WERI-Rb-1 (cell line): Measurements from ENCODE around the gene DEFB112.

Experiments
- DNase-seq: peaks from one replicate; pipeline ENCODE4 v3.0.0-alpha.2; 2020
- H3K27ac ChIP-seq: fragments of 250-450 bp; sonication (Bioruptor Pico); 2 replicates; pipeline ENCODE4 v1.5.1; 2020; ENCODE audit warnings: mild to moderate bottlenecking, moderate library complexity
- H3K27me3 ChIP-seq: fragments of 250-450 bp; sonication (Bioruptor Pico); 2 replicates; pipeline ENCODE4 v1.5.1; 2021; ENCODE audit warnings: mild to moderate bottlenecking, low read depth, moderate library complexity; ENCODE audit not compliant: insufficient read depth, severe bottlenecking
- H3K36me3 ChIP-seq: fragments of 250-450 bp; sonication (Bioruptor Pico); 2 replicates; pipeline ENCODE4 v1.5.1; 2020; ENCODE audit warnings: mild to moderate bottlenecking, moderate library complexity
- H3K4me3 ChIP-seq: 2 replicates; pipeline ENCODE4 v1.5.1; 2011; ENCODE audit warnings: low read depth, mild to moderate bottlenecking, control low read depth, low read length
- H3K9me3 ChIP-seq: fragments of 250-450 bp; sonication (Bioruptor Pico); 2 replicates; pipeline ENCODE4 v1.5.1; 2021; ENCODE audit warnings: mild to moderate bottlenecking, moderate library complexity; ENCODE audit not compliant: severe bottlenecking
- CTCF ChIP-seq: IDR thresholded peaks from 2 replicates; pipeline ENCODE4 v1.5.1; 2011; ENCODE audit warnings: low read depth, mild to moderate bottlenecking, control low read depth, inconsistent platforms, low read length

DEFB112 gene

GRCh38 chr6:50076431-50076830 lies 26.7 kb upstream of the DEFB112 start:
- H3K9me3 ChIP-seq: no peaks in the 10 kb centered on the region
- no peak for TF ChIP-seq CTCF
- H3K4me3 ChIP-seq: no peak overlapping the region
- no peak for DNase-seq
- no peaks in the 10 kb centered on the region for H3K36me3 ChIP-seq
- no peak overlapping the region for H3K27ac ChIP-seq
- H3K27me3 ChIP-seq: no peaks in the 10 kb centered on the region

GRCh38 chr6:50071921-50072320 lies 22.2 kb upstream of the DEFB112 start:
- H3K36me3 ChIP-seq: no peaks in the 10 kb centered on the region
- no peak for DNase-seq
- no peak overlapping the region for H3K4me3 ChIP-seq
- H3K27ac ChIP-seq: no peak overlapping the region
- no peaks in the 10 kb centered on the region for H3K9me3 ChIP-seq
- no peak for TF ChIP-seq CTCF
- no peaks in the 10 kb centered on the region for H3K27me3 ChIP-seq

- Histone ChIP-seq H3K27me3 (no peaks in the 10 kb centered on the region), H3K9me3 (no peaks in the 10 kb centered on the region), H3K36me3 (no peaks in the 10 kb centered on the region), H3K4me3 (no peak overlapping the region), H3K27ac (no peak overlapping the region)
- TF ChIP-seq CTCF: no peak
- DNase-seq: no peak
Measured at GRCh38 chr6:50070101-50070500, 20.4 kb upstream of the DEFB112 start.

GRCh38 chr6:50062051-50062450 lies 12.3 kb upstream of the DEFB112 start:
- DNase-seq: peak; percentile 31
- Histone ChIP-seq H3K27me3 (no peaks in the 10 kb centered on the region), H3K36me3 (no peaks in the 10 kb centered on the region), H3K9me3 (no peaks in the 10 kb centered on the region), H3K4me3 (no peak overlapping the region), H3K27ac (no peak overlapping the region)
- TF ChIP-seq CTCF: peak; percentile 54

DNA sequence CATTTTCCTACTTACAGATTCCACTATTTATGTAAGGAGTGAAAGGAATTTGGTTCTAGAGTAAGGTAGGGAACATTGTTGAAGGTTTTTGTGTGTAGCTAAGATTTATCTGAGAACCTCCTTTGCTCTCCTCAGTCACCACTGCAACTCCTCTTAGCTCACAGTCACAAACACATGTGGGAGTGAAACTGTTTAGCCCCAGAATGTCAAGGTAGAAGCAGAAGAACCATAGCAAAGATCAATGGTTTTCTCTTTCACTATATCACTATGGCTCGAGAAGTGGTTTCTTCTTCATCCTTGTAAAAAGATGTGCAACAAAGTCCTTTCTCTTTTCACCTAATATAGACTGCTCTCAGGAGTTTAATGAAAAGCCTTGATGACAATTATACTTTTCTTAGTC lies 6.5 kb upstream of the DEFB112 start:
- Histone ChIP-seq H3K9me3 (no peaks in the 10 kb centered on the region), H3K27me3 (no peaks in the 10 kb centered on the region), H3K27ac (no peak overlapping the region), H3K36me3 (no peaks in the 10 kb centered on the region), H3K4me3 (no peak overlapping the region)
- DNase-seq: no peak
- no peak for TF ChIP-seq CTCF

DNA sequence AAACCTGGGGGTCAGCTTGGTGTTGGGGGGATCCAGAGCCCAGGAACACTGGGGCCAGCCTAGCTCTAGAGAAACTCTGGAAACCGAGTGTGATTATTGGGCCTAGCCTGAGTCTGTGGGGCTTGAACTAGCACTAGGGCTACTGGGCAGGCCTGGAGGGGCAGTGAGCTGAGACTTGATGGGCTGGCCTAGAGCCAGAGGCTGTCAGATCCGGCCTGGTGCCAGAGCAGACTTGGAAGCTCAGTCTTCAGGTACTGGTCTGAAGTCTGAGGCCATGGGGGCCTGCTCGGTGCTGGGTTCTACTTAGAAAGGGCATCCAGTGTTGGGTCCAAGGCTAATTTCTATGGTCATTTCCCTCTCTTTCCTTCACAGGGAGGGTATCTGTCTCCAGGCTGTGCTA lies 2.7 kb downstream of the DEFB112 start:
- no peak for TF ChIP-seq CTCF

More for the DNA sequence above, 2.7 kb downstream of the DEFB112 start:
- DNase-seq: no peak
- Histone ChIP-seq H3K27ac (no peak overlapping the region), H3K27me3 (no peaks in the 10 kb centered on the region), H3K36me3 (no peaks in the 10 kb centered on the region), H3K4me3 (no peak overlapping the region), H3K9me3 (no peaks in the 10 kb centered on the region)
